Nephron progenitor cell (in vitro differentiated cells): ENCODE measurements around the gene ST7L.

Source experiments
- DNase-seq: peaks from one replicate; pipeline ENCODE4 v3.0.0; 2021
- H3K27ac Mint-ChIP-seq: 2 replicates; pipeline ENCODE4 v1.8.0; 2021; ENCODE audit warnings: mild to moderate bottlenecking, moderate library complexity, mixed read lengths
- H3K27me3 Mint-ChIP-seq: 2 replicates; pipeline ENCODE4 v1.8.0; 2021; ENCODE audit warnings: mild to moderate bottlenecking, low read depth, mixed read lengths; ENCODE audit not compliant: poor library complexity
- H3K36me3 Mint-ChIP-seq: 2 replicates; pipeline ENCODE4 v1.8.0; 2021; ENCODE audit warnings: low read depth, mixed read lengths
- H3K4me1 Mint-ChIP-seq: 2 replicates; pipeline ENCODE4 v1.8.0; 2021; ENCODE audit warnings: mixed read lengths
- H3K4me3 Mint-ChIP-seq: 2 replicates; pipeline ENCODE4 v1.8.0; 2021; ENCODE audit warnings: mild to moderate bottlenecking, moderate library complexity, mixed read lengths
- H3K9me3 Mint-ChIP-seq: 2 replicates; pipeline ENCODE4 v1.8.0; 2021; ENCODE audit warnings: mild to moderate bottlenecking, moderate library complexity, mixed read lengths
- CTCF ChIP-seq: fragments of 200-600 bp; sonication (generic); IDR thresholded peaks from 2 replicates; pipeline ENCODE4 v1.5.0; 2021; ENCODE audit warnings: antibody characterized with exemption

Gene ST7L

GRCh38 chr1:112581586-112582192, 37.3 kb downstream of the ST7L start:
- H3K27ac Mint-ChIP-seq: no peak overlapping the region
- no peak overlapping the region for H3K4me3 Mint-ChIP-seq
- DNase-seq: no peak
- peaks cover 37% of the 10 kb centered on the region for H3K36me3 Mint-ChIP-seq
- H3K27me3 Mint-ChIP-seq: no peaks in the 10 kb centered on the region
- no peak for TF ChIP-seq CTCF
- no peaks in the 10 kb centered on the region for H3K9me3 Mint-ChIP-seq
- no peaks in the 10 kb centered on the region for H3K4me1 Mint-ChIP-seq

GRCh38 chr1:112579801-112580510, 39.0 kb downstream of the ST7L start:
- H3K36me3 Mint-ChIP-seq: peaks cover 47% of the 10 kb centered on the region
- TF ChIP-seq CTCF: no peak
- no peak overlapping the region for H3K27ac Mint-ChIP-seq
- no peak overlapping the region for H3K4me3 Mint-ChIP-seq
- no peaks in the 10 kb centered on the region for H3K9me3 Mint-ChIP-seq
- H3K4me1 Mint-ChIP-seq: no peaks in the 10 kb centered on the region
- H3K27me3 Mint-ChIP-seq: no peaks in the 10 kb centered on the region
- no peak for DNase-seq

GRCh38 chr1:112576240-112576639, 42.7 kb downstream of the ST7L start:
- no peak for DNase-seq
- H3K4me3 Mint-ChIP-seq: no peak overlapping the region
- H3K27me3 Mint-ChIP-seq: no peaks in the 10 kb centered on the region
- no peak overlapping the region for H3K27ac Mint-ChIP-seq
- no peaks in the 10 kb centered on the region for H3K4me1 Mint-ChIP-seq
- peaks cover 10% of the 10 kb centered on the region for H3K9me3 Mint-ChIP-seq
- H3K36me3 Mint-ChIP-seq: peaks cover 63% of the 10 kb centered on the region
- no peak for TF ChIP-seq CTCF

GRCh38 chr1:112575154-112575804, 43.7 kb downstream of the ST7L start:
- no peaks in the 10 kb centered on the region for H3K4me1 Mint-ChIP-seq
- no peak overlapping the region for H3K27ac Mint-ChIP-seq
- no peak for DNase-seq
- no peak for TF ChIP-seq CTCF
- H3K9me3 Mint-ChIP-seq: peaks cover 10% of the 10 kb centered on the region
- H3K27me3 Mint-ChIP-seq: no peaks in the 10 kb centered on the region
- H3K4me3 Mint-ChIP-seq: no peak overlapping the region
- peaks cover 60% of the 10 kb centered on the region for H3K36me3 Mint-ChIP-seq

- Mint-ChIP-seq H3K27me3 (no peaks in the 10 kb centered on the region), H3K4me1 (no peaks in the 10 kb centered on the region), H3K4me3 (no peak overlapping the region), H3K9me3 (no peaks in the 10 kb centered on the region), H3K36me3 (peaks cover 34% of the 10 kb centered on the region), H3K27ac (no peak overlapping the region)
- no peak for DNase-seq
- no peak for TF ChIP-seq CTCF
These were observed 53.1 kb downstream of the ST7L start for GRCh38 chr1:112565800-112566199.
